SJSA1 (cell line): ENCODE measurements around the gene GATC. TPM values are rescaled to one million over a fixed set of nuclear protein-coding genes. Genes with fewer than 3 reads are reported as not detected.
"Not testable (repeated sequence)": the region's sequence is repeated elsewhere in the genome, so short reads cannot be mapped to it uniquely, and the experiment has no call there.

ENCODE experiments used
- DNase-seq, 2 experiments: peaks; one replicate each; pipeline ENCODE4 v3.0.0-alpha.2; 2015 to 2020; ENCODE audit warnings: low spot score in 2 of 2, low read depth in 1 of 2
- H3K27ac ChIP-seq: fragments of 250-450 bp; sonication (Bioruptor Pico); 2 replicates; pipeline ENCODE4 v1.5.1; 2020; ENCODE audit warnings: mild to moderate bottlenecking, moderate library complexity
- H3K27me3 ChIP-seq: fragments of 250-450 bp; sonication (Bioruptor Pico); replicated peaks from 2 replicates; pipeline ENCODE4 v1.5.1; 2020; ENCODE audit warnings: mild to moderate bottlenecking, moderate library complexity
- H3K36me3 ChIP-seq: fragments of 250-450 bp; sonication (Bioruptor Pico); 2 replicates; pipeline ENCODE4 v1.5.1; 2020; ENCODE audit warnings: mild to moderate bottlenecking
- H3K4me1 ChIP-seq: fragments of 250-450 bp; sonication (Bioruptor Pico); replicated peaks from 2 replicates; pipeline ENCODE4 v1.6.1; 2021; ENCODE audit warnings: mild to moderate bottlenecking
- H3K4me3 ChIP-seq: fragments of 250-450 bp; sonication (Bioruptor Pico); 2 replicates; pipeline ENCODE4 v1.5.1; 2020; ENCODE audit warnings: mild to moderate bottlenecking
- H3K9me3 ChIP-seq: fragments of 250-450 bp; sonication (Bioruptor Pico); replicated peaks from 2 replicates; pipeline ENCODE4 v1.5.1; 2020; ENCODE audit warnings: mild to moderate bottlenecking
- total RNA-seq: library from RNA; depleted of rRNA; stranded (reverse); fragments of >200 nt; shearing (Covaris generic); gene quantifications from 2 replicates; pipeline ENCODE4 v1.2.3, GENCODE V29; 2014

The GATC gene
- total RNA-seq, 1 experiment from 2014 or later = 20.2 TPM

DNA sequence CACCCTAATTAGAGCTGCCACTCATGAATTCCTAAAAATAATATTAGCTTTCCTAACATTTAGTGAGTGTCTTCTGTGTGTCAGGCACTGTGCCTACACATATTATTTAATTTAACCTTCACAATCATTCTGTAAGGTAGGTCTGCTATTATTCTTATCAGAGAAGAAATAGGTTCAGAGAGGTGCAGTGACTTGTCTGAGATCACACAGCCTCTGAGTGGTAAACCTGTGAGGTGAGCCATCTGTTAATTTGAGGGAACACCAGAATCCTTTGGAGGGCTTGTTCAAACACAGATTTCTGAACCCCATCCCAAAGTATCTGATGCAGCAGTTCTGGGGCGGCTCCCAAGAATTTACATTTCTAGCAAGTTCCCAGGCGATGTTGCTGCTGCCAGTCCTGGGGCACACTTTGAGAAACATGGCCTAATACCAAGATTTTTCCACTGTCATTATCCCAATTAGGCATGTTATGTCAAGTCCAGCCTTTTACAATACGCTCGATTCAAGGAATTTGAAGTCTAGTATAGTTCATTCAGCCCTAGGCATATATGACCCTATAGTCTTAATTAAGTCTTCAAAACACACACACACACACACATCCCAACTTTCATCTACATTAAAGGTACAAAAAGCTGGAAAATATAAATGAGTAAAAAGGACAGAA, 28.2 kb upstream of the GATC start:
- no peaks in the 10 kb centered on the region for H3K9me3 ChIP-seq
- no peaks in the 10 kb centered on the region for H3K36me3 ChIP-seq
- H3K27ac ChIP-seq = no peak overlapping the region
- H3K27me3 ChIP-seq = peaks cover 16% of the 10 kb centered on the region
- H3K4me1 ChIP-seq = no peaks in the 10 kb centered on the region
- no peak overlapping the region for H3K4me3 ChIP-seq
- DNase-seq = no peak

DNA sequence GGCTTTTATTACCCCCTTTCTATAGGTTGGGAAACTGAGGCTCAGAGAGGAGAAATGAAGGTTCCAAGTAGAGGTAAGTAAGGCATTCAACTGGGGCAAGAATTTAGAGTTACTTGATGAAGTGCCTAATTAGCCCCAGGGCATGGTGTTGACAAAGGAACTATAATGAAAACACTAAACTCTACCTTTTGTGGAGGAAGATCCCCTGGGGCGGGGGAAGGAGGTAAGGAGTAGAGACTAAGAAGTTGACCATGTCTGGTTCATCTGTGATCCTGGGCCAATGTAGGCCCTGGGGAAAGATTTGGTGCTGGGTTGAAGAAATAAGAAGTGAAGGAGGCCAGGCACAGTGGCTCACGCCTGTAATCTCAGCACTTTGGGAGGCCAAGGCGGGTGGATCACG, 24.5 kb upstream of the GATC start:
- H3K27me3 ChIP-seq = peaks cover 16% of the 10 kb centered on the region
- H3K4me3 ChIP-seq = no peak overlapping the region
- no peaks in the 10 kb centered on the region for H3K4me1 ChIP-seq
- H3K27ac ChIP-seq = no peak overlapping the region
- no peaks in the 10 kb centered on the region for H3K36me3 ChIP-seq
- no peak for DNase-seq
- no peaks in the 10 kb centered on the region for H3K9me3 ChIP-seq

DNA sequence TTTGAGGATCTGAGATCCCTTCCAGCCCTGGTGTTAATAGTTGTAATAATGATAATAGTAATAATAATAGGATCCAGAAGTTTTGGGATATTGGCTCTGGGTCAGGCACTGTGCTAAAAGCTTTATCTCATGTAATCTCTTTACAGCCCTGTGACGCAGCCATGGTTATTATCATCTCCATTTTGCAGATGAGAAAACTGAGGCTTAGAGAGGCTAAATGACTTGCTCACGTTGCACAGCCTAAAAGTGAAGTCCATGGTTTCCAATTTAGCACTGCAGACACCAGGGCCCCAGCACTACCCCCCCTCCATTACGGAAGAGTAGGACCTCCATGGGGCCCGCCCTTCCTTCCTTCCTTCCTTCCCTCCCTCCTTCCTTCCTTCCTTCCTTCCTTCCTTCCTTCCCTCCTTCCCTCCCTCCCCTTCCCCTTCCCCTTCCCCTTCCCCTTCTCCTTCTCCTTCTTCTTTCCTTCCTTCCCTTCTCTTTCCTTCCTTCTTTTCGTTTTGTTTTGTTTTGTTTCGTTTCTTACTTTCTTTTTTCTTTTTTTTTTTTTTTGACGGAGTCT, 23.3 kb upstream of the GATC start:
- no peak for DNase-seq
- Histone ChIP-seq H3K9me3 (no peaks in the 10 kb centered on the region), H3K27me3 (peaks cover 16% of the 10 kb centered on the region), H3K36me3 (no peaks in the 10 kb centered on the region), H3K4me3 (no peak overlapping the region), H3K4me1 (no peaks in the 10 kb centered on the region), H3K27ac (no peak overlapping the region)

DNA sequence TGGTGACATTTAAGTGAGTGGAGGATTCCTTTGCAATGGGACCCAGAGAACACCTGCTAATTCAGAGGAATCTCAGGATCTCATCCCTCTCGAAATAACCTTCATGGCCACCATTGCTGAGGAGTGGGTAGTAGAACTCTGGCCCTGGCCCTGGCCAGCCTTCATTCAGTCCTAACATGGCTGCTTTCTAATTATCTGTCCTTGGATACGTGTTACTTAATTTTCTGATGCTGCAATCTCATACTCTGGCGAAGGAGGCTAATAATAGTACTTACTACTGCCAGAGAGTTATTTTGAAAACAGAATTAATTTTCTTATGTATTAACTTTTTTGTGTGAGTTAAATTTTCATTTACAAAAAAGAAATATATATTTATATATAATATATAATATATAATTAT, 20.4 kb upstream of the GATC start:
- Histone ChIP-seq H3K36me3 (no peaks in the 10 kb centered on the region), H3K9me3 (peaks cover 4% of the 10 kb centered on the region; the same call in 1 of the 2 replicates), H3K4me3 (no peak overlapping the region), H3K27ac (no peak overlapping the region), H3K27me3 (peaks cover 4% of the 10 kb centered on the region; the same call in 1 of the 2 replicates), H3K4me1 (no peaks in the 10 kb centered on the region)
- DNase-seq = no peak

DNA sequence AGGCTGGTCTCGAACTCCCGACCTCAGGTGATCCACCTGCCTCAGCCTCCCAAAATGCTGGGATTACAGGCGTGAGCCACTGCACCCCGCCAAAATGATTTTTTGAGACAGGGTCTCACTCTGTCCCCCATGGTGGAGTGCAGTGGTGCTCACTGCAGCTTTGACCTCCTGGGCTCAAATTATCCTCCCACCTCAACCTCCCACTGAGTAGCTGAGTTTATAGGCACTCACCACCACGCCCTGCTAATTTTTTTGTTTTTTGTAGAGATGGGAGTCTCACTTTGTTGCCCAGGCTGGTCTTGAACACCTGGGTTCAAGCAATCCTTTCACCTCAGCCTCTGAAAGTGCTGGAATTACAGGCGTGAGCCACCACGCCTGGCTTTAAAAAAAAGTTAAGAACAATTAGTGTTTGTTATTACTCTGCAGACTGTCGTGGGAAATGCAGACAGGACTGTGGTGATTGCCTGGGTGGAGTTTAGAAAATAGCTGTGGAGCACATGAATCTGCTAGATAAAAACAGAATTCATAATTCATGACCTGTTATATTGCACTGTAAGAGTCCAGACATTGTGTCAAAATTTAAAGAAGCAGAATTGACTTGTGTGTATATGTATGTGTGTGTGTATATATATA, 17.5 kb upstream of the GATC start:
- Histone ChIP-seq H3K27me3 (no peaks in the 10 kb centered on the region), H3K4me1 (no peaks in the 10 kb centered on the region), H3K27ac (no peak overlapping the region), H3K36me3 (no peaks in the 10 kb centered on the region), H3K9me3 (peaks cover 5% of the 10 kb centered on the region; the same call in 1 of the 2 replicates), H3K4me3 (no peak overlapping the region)
- no peak for DNase-seq

DNA sequence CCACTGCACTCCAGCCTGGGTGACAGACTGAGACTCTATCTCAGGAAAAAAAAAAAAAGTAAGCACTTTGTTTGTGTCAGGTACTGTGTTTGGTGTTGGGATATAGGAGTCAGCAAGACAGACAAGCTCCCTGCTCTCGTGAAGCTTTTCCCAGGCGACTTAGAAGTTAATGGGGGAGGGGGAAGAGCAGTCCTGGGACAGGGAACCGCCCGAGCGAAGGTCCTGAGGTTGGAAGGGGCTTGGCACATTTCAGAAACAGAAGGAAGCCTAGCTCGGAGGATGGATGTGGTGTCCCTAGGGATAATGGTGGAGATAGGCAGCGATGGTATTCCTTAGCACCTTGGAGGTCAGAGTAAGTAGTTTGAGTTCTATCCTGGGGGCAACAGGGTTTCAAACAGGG, 16.9 kb upstream of the GATC start:
- no peak overlapping the region for H3K4me3 ChIP-seq
- no peak for DNase-seq

DNA sequence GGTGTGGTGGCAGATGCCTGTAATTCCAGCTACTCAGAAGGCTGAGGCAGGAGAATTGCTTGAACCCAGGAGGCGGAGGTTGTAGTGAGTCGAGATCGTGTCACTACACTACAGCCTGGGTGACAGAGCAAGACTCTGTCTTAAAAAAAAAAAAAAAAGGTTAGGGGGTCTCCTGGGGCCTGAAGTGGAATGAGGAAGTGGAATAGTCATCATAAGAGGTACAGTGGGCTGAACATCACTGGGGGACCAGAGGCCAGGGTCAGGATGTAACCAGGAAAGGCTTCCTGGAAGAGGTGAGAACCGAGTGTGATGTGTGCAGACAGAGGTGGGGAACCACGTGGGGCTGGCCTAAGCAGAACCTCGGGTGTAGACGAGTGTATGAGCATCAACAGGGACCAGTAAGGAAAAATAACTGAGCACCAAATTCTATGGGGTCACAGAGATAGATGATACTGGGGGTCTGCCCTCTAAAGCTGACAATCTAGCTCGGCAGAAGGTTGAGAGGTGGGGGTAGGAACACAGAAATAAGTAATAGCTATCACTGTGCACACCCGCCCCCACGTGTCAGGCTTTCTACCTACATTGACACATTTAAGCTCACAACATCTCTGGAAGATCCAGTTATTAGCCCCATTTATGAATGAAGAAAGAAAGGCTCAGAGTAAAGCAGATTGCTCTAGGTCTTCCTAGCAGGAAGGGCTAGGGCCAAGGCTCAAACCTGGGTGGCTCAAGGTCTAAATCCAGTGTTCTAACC, 13.3 kb upstream of the GATC start:
- DNase-seq = no peak
- Histone ChIP-seq H3K4me3 (no peak overlapping the region), H3K27ac (no peak overlapping the region), H3K27me3 (no peaks in the 10 kb centered on the region), H3K36me3 (no peaks in the 10 kb centered on the region; the same call in 1 of the 2 replicates), H3K4me1 (no peaks in the 10 kb centered on the region), H3K9me3 (peaks cover 5% of the 10 kb centered on the region; the same call in 1 of the 2 replicates)

More for the DNA sequence above, 16.9 kb upstream of the GATC start:
- Histone ChIP-seq H3K27me3 (no peaks in the 10 kb centered on the region), H3K9me3 (peaks cover 5% of the 10 kb centered on the region; the same call in 1 of the 2 replicates), H3K36me3 (no peaks in the 10 kb centered on the region), H3K27ac (no peak overlapping the region), H3K4me1 (no peaks in the 10 kb centered on the region)

DNA sequence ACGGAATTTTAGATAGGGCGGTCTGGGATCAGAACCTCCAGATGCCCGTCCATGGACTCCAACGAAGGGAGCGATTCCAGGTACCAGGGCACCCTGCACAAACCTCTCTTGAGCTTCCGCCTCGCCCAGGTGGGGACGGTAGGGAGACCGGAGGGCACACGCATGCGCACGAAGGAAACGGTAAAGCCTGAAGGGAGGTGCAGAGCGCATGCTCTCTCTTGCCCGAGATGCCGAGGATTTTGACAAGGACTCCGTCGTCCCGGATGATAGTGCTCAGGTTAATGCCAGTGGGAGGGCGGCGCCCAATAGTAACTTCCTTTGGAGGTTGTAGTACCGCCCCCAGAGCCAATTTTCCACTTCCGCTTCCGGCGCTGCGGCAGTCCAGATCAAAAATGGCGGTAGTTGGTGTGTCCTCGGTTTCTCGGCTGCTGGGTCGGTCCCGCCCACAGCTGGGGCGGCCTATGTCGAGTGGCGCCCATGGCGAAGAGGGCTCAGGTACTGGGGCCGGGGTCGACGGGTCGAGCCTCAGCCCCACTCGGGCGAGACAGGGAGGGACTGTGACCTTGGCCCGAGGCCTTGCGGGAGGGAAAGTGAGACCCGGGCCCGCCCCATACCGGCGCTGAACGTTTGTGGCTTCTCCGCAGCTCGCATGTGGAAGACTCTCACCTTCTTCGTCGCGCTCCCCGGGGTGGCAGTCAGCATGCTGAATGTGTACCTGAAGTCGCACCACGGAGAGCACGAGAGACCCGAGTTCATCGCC, 8.3 kb upstream of the GATC start, which contains the start of gene COX6A1:
Gene COX6A1, plus strand, starts transcription at position 379 of the 760 bp plus-strand sequence. Its CDS starts 14 bp downstream, at position 393.
- H3K27ac ChIP-seq = no peak within 1 kb of the TSS
- H3K9me3 ChIP-seq = no peaks in the 10 kb centered on the region
- H3K36me3 ChIP-seq = peaks cover 34% of the 10 kb centered on the region

DNA sequence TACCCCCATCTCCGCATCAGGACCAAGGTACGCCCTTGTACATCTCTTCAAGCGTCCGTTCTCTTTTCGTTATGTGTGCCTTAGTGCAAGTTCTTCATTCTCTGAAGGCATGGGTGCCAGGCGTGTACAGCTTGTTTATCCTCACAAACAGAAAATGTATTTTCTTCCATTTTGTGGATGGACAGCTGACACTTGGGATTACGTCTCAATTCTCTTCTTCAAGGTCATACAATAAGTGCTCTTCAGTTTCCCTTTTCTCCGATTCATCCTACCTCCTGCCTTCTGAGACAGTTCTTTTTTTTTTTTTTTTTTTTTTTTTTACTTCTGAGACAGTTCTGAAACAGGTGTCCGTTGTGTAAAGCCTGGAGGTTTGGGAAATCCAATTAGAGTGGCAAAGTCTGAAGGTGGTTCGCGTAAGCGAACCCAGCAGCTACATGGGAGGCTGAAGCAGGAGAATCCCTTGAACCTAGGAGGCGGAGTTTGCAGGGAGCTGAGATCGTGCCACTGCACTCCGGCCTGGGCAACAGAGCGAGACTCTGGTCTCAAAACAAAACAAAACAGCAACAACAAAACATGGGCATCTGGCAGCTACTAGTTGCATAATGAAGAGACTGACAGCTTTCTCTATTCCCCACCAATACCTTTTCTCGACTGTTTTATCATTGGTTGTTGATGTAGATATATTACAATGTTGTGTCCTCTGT, 7.6 kb upstream of the GATC start:
- peaks cover 41% of the 10 kb centered on the region for H3K36me3 ChIP-seq
- no peaks in the 10 kb centered on the region for H3K27me3 ChIP-seq
- H3K4me1 ChIP-seq = peaks cover 5% of the 10 kb centered on the region
- H3K9me3 ChIP-seq = no peaks in the 10 kb centered on the region
- H3K27ac ChIP-seq = no peak overlapping the region
- H3K4me3 ChIP-seq = peak overlapping the region; percentile 84
- DNase-seq = no peak

More for the DNA sequence above, 8.3 kb upstream of the GATC start, which contains the start of gene COX6A1:
- Histone ChIP-seq H3K4me1 (peaks cover 5% of the 10 kb centered on the region), H3K27me3 (no peaks in the 10 kb centered on the region), H3K4me3 (peak within 1 kb of the TSS; percentile 84)
- peak; percentile 83 to 97 for DNase-seq

DNA sequence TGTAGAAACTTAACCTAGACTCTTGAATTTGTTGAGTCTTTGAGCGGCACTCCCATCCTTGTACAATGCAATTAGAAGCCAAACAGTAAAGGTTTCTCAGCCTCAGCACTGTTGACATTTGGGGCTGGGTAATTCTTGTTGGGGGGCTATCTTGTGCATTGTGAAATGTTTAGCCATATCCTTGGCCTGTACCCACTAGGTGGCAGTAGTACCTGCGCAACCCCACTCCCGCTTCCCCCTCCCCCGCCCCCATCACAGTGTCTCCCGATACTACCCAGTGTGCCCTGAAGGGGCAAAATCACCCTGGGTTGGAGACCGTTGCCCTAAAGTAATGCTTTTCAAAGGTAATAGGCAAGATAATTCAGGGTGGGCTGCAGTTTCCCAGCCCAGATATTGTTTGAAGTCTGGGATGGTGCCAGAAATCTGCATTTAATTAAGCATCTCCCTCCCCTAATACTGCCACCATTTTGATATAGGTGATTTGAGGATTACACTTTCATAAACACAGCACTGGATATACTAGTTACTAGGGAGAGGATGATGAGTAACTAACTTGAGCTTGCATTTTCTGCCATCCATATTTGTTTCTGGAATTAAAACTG, 6.5 kb upstream of the GATC start:
- no peak overlapping the region for H3K4me3 ChIP-seq
- H3K4me1 ChIP-seq = peaks cover 6% of the 10 kb centered on the region
- no peak overlapping the region for H3K27ac ChIP-seq
- no peaks in the 10 kb centered on the region for H3K9me3 ChIP-seq
- peaks cover 52% of the 10 kb centered on the region for H3K36me3 ChIP-seq
- DNase-seq = peak; percentile 25 to 66
- H3K27me3 ChIP-seq = no peaks in the 10 kb centered on the region

DNA sequence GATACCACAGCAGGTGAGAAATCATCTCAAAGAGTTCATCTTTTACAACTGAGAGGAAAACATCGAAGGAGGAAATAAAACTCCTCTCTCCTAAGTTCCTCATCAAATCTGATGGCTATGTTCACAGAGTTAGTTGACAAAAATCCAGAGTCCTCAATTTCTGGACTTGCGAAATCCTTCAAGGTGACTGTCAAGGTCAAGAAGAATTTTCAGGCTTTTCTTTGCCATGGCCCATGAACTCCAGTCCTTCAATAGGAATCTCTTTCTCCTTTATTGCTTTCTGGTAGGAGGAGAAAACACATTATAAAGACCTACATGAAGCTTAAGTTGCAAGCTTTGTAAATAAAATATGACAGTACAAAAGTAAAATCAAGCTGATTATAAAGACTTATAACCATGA, 1.6 kb upstream of the GATC start:
- Histone ChIP-seq H3K4me3 (no peak overlapping the region), H3K27me3 (no peaks in the 10 kb centered on the region), H3K36me3 (peaks cover 71% of the 10 kb centered on the region)

DNA sequence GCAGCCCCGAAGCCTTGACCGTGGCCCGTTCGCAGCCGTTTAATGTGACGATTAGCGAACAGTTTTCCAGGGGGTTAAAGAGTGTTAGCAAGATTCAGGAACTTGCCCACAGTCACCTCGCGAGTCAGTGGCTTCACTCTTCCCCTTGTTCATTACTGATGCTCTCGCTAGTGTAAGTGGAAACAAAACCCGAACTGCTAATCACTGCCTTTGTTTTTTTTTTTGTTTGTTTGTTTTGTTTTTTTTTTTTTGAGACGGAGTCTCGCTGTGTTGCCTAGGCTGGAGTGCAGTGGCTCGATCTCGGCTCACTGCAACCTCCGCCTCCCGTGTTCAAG, 567 bp downstream of the GATC start:
- H3K27ac ChIP-seq, DNase-seq, H3K9me3 ChIP-seq, H3K27me3 ChIP-seq: not testable (repeated sequence)
- H3K36me3 ChIP-seq = peaks cover 68% of the 10 kb centered on the region
- peak overlapping the region; percentile 89 for H3K4me3 ChIP-seq
- peaks cover 17% of the 10 kb centered on the region for H3K4me1 ChIP-seq

More for the DNA sequence above, 1.6 kb upstream of the GATC start:
- Histone ChIP-seq H3K9me3 (no peaks in the 10 kb centered on the region), H3K4me1 (peaks cover 17% of the 10 kb centered on the region), H3K27ac (no peak overlapping the region)
- no peak for DNase-seq
